ENCODE data around the gene SPTBN4. TPM values are rescaled to one million over a fixed set of nuclear protein-coding genes. Genes with fewer than 3 reads are reported as not detected.
A peak's percentile ranks its signal among the peaks of the same experiment; 100 is the strongest.

SPTBN4 gene
- polyA plus RNA-seq, 1 of the 3 experiments (the other 2 are of a cell fraction), result 3.1 TPM

GRCh38 chr19:40443131-40443999 is 23.4 kb upstream of the SPTBN4 start (continued):
- TF ChIP-seq USF1 (IDR thresholded peaks at IDR 0.05; ENCODE audit: borderline replicate concordance, low read depth) (no peak), YY1 (IDR thresholded peaks at IDR 0.05; ENCODE audit: low read depth) (no peak), USF2 (IDR thresholded peaks at IDR 0.05; ENCODE audit: borderline replicate concordance, low read depth, low read length) (no peak), NRF1 (IDR thresholded peaks at IDR 0.05; ENCODE audit: low read depth, low read length) (peak; percentile 88), CHD2 (IDR thresholded peaks at IDR 0.05; ENCODE audit: low read length, partially characterized antibody) (peak; percentile 96), RCOR1 (IDR thresholded peaks at IDR 0.05; ENCODE audit: low read length) (no peak), REST (IDR thresholded peaks at IDR 0.05; ENCODE audit: low read depth, low read length) (no peak)

GRCh38 chr19:40444000-40444824 is 22.6 kb upstream of the SPTBN4 start, which contains the start of gene SERTAD3:
Gene SERTAD3 (minus strand): TSS chr19:40444335. CDS start chr19:40442080, 2,255 bp downstream.
- H3K27ac ChIP-seq (ENCODE audit: low read depth in 2 of 2, low read length in 1 of 2), result peak within 1 kb of the TSS; percentile 96
- H3K36me3 ChIP-seq (replicated peaks in 1 of 2; ENCODE audit: control insufficient read depth in 1 of 2, insufficient read depth in 2 of 2, low read length in 1 of 2), result peaks cover 21 to 26% of the 10 kb centered on the region in 2 experiments
- DNase-seq, result peak; percentile 96
- WGBS (ENCODE audit: low lambda C conversion rate), result 1% methylated on average over 25 of the region's 72 CpGs
- peak within 1 kb of the TSS; percentile 88 to 100 for H3K4me3 ChIP-seq (ENCODE audit: low read depth in 2 of 2, low read length in 1 of 2)
- H3K4me1 ChIP-seq (ENCODE audit: control insufficient read depth in 1 of 2, insufficient read depth in 2 of 2, low read depth in 1 of 2, low read length in 1 of 2), result peaks cover 5 to 8% of the 10 kb centered on the region in 2 experiments; a peak in 2 of 4 replicates
- ChIA-PET POLR2A (interaction anchor here (1.6 to 3.8 kb wide), 2 partner anchors 18 to 23 kb away, joined by 8 to 17 read pairs; partner anchors contain the start of gene SERTAD1), CTCF (interaction anchor here (0.7 to 2.7 kb wide), 13 partner anchors 10 to 236 kb away, joined by 3 to 16 read pairs (median 5); partner anchors contain the start of genes PRX and TTC9B)
- H3K9ac ChIP-seq, result peak within 1 kb of the TSS; percentile 99
- H3K9me2 ChIP-seq, result no peaks in the 10 kb centered on the region
- H2AFZ ChIP-seq (ENCODE audit: low read depth), result peak within 1 kb of the TSS; percentile 93
- peaks cover 12% of the 10 kb centered on the region for H3F3A ChIP-seq (replicated peaks; ENCODE audit: insufficient read depth)
- no peaks in the 10 kb centered on the region for H3K27me3 ChIP-seq (ENCODE audit: insufficient read depth)
- peaks cover 44% of the 10 kb centered on the region for H3K79me2 ChIP-seq (ENCODE audit: insufficient read depth)
- H4K20me1 ChIP-seq (ENCODE audit: insufficient read depth), result peaks cover 32% of the 10 kb centered on the region
- H3K9me3 ChIP-seq, result no peaks in the 10 kb centered on the region
- peak within 1 kb of the TSS; percentile 86 for H3K4me2 ChIP-seq
- no peak for TF ChIP-seq JUND (IDR thresholded peaks at IDR 0.05)
- peak in 1 of 2 experiments; percentile 7; a peak in 1 of 4 replicates for TF ChIP-seq EP300 (IDR thresholded peaks at IDR 0.05; ENCODE audit: borderline replicate concordance in 1 of 2, low read depth in 1 of 2, low read length in 1 of 2)
- TF ChIP-seq POLR2AphosphoS5 (IDR thresholded peaks at IDR 0.05; ENCODE audit: low read depth, low read length), result peak; percentile 94
- TF ChIP-seq IRF3 (IDR thresholded peaks at IDR 0.05; ENCODE audit: low read depth, low read length), result 0 out of 2 replicates have a peak, but pooled peaks have one; percentile 26
- no peak for TF ChIP-seq PBX3 (IDR thresholded peaks at IDR 0.05)
- no peak for TF ChIP-seq RXRA (IDR thresholded peaks at IDR 0.05; ENCODE audit: borderline replicate concordance, low read depth)
- 0 out of 2 replicates have a peak, but pooled peaks have one; percentile 73 for TF ChIP-seq SIN3A (IDR thresholded peaks at IDR 0.05; ENCODE audit: borderline replicate concordance, low read depth, low read length)
- peak; percentile 47; the same call in 1 of the 2 replicates for TF ChIP-seq GATA2 (CRISPR knock-in tag; IDR thresholded peaks at IDR 0.05)
- no peak; the same call in 1 of the 2 replicates for TF ChIP-seq NFIC (IDR thresholded peaks at IDR 0.05; ENCODE audit: borderline replicate concordance)
- TF ChIP-seq RFX5 (IDR thresholded peaks at IDR 0.05; ENCODE audit: low read length), result peak; percentile 16; the same call in 1 of the 2 replicates
- no peak for TF ChIP-seq FOSL2 (IDR thresholded peaks at IDR 0.05; ENCODE audit: borderline replicate concordance, low read depth)
- 0 out of 2 replicates have a peak, but pooled peaks have one; percentile 5 for TF ChIP-seq ELF1 (IDR thresholded peaks at IDR 0.05)
- no peak for TF ChIP-seq RAD21 (IDR thresholded peaks at IDR 0.05; ENCODE audit: low read length)
- TF ChIP-seq TAF1 (IDR thresholded peaks at IDR 0.05; ENCODE audit: borderline replicate concordance, low read depth, low read length), result peak; percentile 66; the same call in 1 of the 2 replicates
